DOHH2 (cell line): ENCODE results near the gene PMFBP1.

Experiments
- H3F3A ChIP-seq: fragments of 200-600 bp; sonication (generic), shearing (Covaris generic); 2 replicates; pipeline ENCODE4 v1.6.0; 2016; ENCODE audit warnings: antibody characterized with exemption, mild to moderate bottlenecking; ENCODE audit not compliant: control insufficient read depth, insufficient read depth
- H3K27ac ChIP-seq: fragments of 200-600 bp; sonication (generic); 2 replicates; pipeline ENCODE4 v1.5.1; 2014; ENCODE audit warnings: low read depth, mild to moderate bottlenecking, low read length, moderate library complexity
- H3K27me3 ChIP-seq: fragments of 200-600 bp; sonication (generic); 2 replicates; pipeline ENCODE4 v1.6.1; 2014; ENCODE audit warnings: mild to moderate bottlenecking, low read length, mixed read lengths; ENCODE audit not compliant: control insufficient read depth
- H3K36me3 ChIP-seq: fragments of 200-600 bp; sonication (generic); 2 replicates; pipeline ENCODE4 v1.6.1; 2014; ENCODE audit warnings: mild to moderate bottlenecking, low read length, moderate library complexity, mixed read lengths; ENCODE audit not compliant: control insufficient read depth
- H3K4me1 ChIP-seq: fragments of 200-600 bp; sonication (generic); 2 replicates; pipeline ENCODE4 v1.6.1; 2014; ENCODE audit warnings: mild to moderate bottlenecking, low read length, mixed read lengths; ENCODE audit not compliant: control insufficient read depth
- H3K4me2 ChIP-seq: fragments of 200-600 bp; sonication (generic); 2 replicates; pipeline ENCODE4 v1.6.0; 2014; ENCODE audit warnings: mild to moderate bottlenecking, low read length, moderate library complexity
- H3K4me3 ChIP-seq: fragments of 200-600 bp; sonication (generic); 2 replicates; pipeline ENCODE4 v1.5.1; 2014; ENCODE audit warnings: mild to moderate bottlenecking, low read length, mixed read lengths
- H3K79me2 ChIP-seq: fragments of 200-600 bp; sonication (generic); 2 replicates; pipeline ENCODE4 v1.6.1; 2014; ENCODE audit warnings: mild to moderate bottlenecking, low read length, mixed read lengths; ENCODE audit not compliant: control insufficient read depth
- H3K9me2 ChIP-seq: fragments of 200-600 bp; sonication (generic); replicated peaks from 2 replicates; pipeline ENCODE4 v1.6.1; 2014; ENCODE audit warnings: mild to moderate bottlenecking, low read length, mixed read lengths; ENCODE audit not compliant: control insufficient read depth
- H3K9me3 ChIP-seq: fragments of 200-600 bp; sonication (generic); 2 replicates; pipeline ENCODE4 v1.6.1; 2014; ENCODE audit warnings: antibody characterized with exemption, low read length, mixed read lengths; ENCODE audit not compliant: control insufficient read depth, insufficient read depth
- H4K20me1 ChIP-seq: fragments of 200-600 bp; sonication (generic); 2 replicates; pipeline ENCODE4 v1.6.0; 2014; ENCODE audit warnings: low read depth, mild to moderate bottlenecking, antibody characterized with exemption, low read length, moderate library complexity; ENCODE audit not compliant: control insufficient read depth, insufficient read depth
- CTCF ChIP-seq: fragments of 200-600 bp; sonication (generic); IDR thresholded peaks from one replicate; pipeline ENCODE4 v1.5.1; 2014; ENCODE audit warnings: antibody characterized with exemption, mild to moderate bottlenecking, low read depth, low read length; ENCODE audit not compliant: poor library complexity, severe bottlenecking
- EZH2phosphoT487 ChIP-seq: fragments of 200-600 bp; sonication (generic); IDR thresholded peaks from 2 replicates; pipeline ENCODE4 v1.6.1; 2017; ENCODE audit warnings: borderline replicate concordance, mild to moderate bottlenecking, antibody characterized with exemption, low read length, moderate library complexity, mixed read lengths

Gene PMFBP1

DNA sequence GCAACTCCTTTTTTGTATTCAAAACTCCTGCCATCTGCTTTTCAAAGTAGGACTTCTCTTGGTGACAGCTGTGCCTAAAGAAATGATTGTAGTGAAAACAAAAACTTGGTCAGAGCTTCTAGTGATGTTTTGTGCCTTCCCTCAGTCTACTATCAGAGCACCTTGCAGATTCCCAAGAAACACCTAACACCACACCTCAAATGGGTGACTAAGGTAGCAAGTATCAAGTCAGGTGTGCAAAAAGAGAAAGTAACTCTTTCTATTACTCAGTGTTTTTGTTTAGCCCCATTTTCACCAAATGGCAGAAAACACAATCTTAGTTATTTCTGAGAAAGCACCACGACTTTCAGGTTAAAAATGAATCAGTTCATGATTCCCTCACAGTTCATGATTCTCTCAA lies 2.0 kb upstream of the PMFBP1 start:
- no peak overlapping the region for H3K4me2 ChIP-seq
- H3K9me2 ChIP-seq: no peaks in the 10 kb centered on the region
- peaks cover 16% of the 10 kb centered on the region; the same call in 1 of the 2 replicates for H3K27me3 ChIP-seq
- H3K4me1 ChIP-seq: peaks cover 9% of the 10 kb centered on the region
- TF ChIP-seq EZH2phosphoT487 (no peak), CTCF (no peak)
- no peak overlapping the region for H3K4me3 ChIP-seq
- H3K9me3 ChIP-seq: peaks cover 3% of the 10 kb centered on the region; the same call in 1 of the 2 replicates
- H3K36me3 ChIP-seq: no peaks in the 10 kb centered on the region
- no peak overlapping the region for H3K27ac ChIP-seq
- no peaks in the 10 kb centered on the region for H3F3A ChIP-seq
- H4K20me1 ChIP-seq: no peaks in the 10 kb centered on the region
- H3K79me2 ChIP-seq: no peaks in the 10 kb centered on the region

DNA sequence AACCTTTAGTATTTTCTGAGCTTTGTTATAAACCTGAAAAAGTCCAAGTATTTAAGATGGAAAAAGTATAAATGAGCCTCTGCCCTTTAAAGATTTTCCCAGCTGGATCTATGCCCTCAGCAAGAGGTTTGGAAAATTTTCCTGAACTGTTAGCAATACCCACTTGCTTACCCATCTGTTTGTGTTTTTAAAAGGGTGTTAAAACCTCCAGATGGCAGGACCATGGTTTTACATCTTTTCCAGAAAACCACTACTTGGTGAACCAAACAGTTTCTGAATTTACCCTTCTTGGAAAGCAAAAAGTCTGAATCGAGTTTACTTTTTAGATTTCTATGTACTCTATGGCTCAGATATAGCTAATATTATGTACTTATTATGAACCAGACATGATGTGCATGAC lies 719 bp downstream of the PMFBP1 start:
- no peak for TF ChIP-seq CTCF
- TF ChIP-seq EZH2phosphoT487: no peak
- Histone ChIP-seq H4K20me1 (no peaks in the 10 kb centered on the region), H3K9me3 (peaks cover 3% of the 10 kb centered on the region; the same call in 1 of the 2 replicates), H3K27me3 (peaks cover 24% of the 10 kb centered on the region), H3K9me2 (no peaks in the 10 kb centered on the region), H3K27ac (no peak overlapping the region), H3K4me3 (no peak overlapping the region), H3K79me2 (no peaks in the 10 kb centered on the region), H3K36me3 (no peaks in the 10 kb centered on the region), H3K4me2 (no peak overlapping the region), H3F3A (no peaks in the 10 kb centered on the region), H3K4me1 (peaks cover 9% of the 10 kb centered on the region)

DNA sequence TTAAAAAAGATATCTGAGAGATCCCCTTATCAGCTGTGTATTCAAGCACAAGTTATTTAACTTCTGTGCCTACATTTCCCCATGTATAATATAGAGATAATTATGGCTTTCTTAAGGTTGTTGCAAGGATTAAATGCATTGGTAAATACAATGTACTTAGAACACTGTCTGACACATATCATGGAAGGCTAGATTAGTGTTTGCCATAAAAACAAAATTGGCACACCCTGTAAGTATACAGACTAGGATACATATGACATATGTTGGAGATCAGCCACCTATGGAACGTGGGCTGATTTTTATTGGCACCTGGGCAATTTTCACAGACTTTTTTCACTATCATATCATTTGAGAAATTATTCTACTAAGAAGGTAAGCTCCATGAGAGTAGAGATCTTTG lies 2.2 kb downstream of the PMFBP1 start:
- no peaks in the 10 kb centered on the region for H3K79me2 ChIP-seq
- no peaks in the 10 kb centered on the region for H4K20me1 ChIP-seq
- H3K27me3 ChIP-seq: peaks cover 17% of the 10 kb centered on the region
- H3K4me1 ChIP-seq: peaks cover 9% of the 10 kb centered on the region
- TF ChIP-seq CTCF (no peak), EZH2phosphoT487 (no peak)
- H3K9me2 ChIP-seq: no peaks in the 10 kb centered on the region
- H3K27ac ChIP-seq: no peak overlapping the region
- H3K4me3 ChIP-seq: no peak overlapping the region
- no peak overlapping the region for H3K4me2 ChIP-seq
- H3F3A ChIP-seq: no peaks in the 10 kb centered on the region
- peaks cover 3% of the 10 kb centered on the region; the same call in 1 of the 2 replicates for H3K9me3 ChIP-seq
- H3K36me3 ChIP-seq: no peaks in the 10 kb centered on the region
